GM13976 (cell line): ENCODE results near the gene NTRK2.

Experiments used
- DNase-seq: peaks from one replicate; pipeline ENCODE4 v3.0.0; 2012; ENCODE audit warnings: low spot score
- in situ Hi-C: fragments of 300-500 bp; cut with MboI; formaldehyde crosslinking; loops from one replicate; pipeline ENCODE4 v1.12.0; 2022; ENCODE audit warnings: low sequenced_read_pairs, mixed read lengths, inconsistent platforms; ENCODE audit not compliant: unreplicated experiment
- TF ChIP-seq, protein P1 (sequence below): IDR thresholded peaks from 2 replicates; pipeline ENCODE4 v1.5.1; 2012; ENCODE audit warnings: borderline replicate concordance, mild to moderate bottlenecking; ENCODE audit not compliant: insufficient read depth; ENCODE audit errors: extremely low read depth, missing control alignments, control extremely low read depth

Gene NTRK2

DNA sequence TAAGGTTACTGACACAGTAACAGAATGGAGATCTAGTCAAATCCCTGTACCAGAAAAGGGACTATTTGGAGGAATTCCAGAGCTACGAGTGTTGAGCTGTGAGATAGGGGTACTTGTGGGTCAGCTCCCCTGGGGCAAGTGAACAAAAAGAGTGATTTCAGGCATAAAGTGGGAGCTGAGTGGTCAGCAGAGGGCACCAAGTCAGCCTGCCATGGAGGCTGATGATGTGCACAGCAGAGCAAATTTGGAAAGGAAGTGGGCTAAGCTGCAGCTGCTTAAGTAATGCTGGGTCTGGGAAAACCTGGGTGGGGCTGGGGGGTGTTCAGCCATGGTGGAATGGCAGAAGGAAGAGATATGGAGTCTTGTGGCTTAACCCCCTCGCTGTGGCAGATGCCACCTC is 327.9 kb downstream of the NTRK2 start:
- DNase-seq, result no peak
- in situ Hi-C loops, result no loop called here
- TF ChIP-seq, protein P1, sequence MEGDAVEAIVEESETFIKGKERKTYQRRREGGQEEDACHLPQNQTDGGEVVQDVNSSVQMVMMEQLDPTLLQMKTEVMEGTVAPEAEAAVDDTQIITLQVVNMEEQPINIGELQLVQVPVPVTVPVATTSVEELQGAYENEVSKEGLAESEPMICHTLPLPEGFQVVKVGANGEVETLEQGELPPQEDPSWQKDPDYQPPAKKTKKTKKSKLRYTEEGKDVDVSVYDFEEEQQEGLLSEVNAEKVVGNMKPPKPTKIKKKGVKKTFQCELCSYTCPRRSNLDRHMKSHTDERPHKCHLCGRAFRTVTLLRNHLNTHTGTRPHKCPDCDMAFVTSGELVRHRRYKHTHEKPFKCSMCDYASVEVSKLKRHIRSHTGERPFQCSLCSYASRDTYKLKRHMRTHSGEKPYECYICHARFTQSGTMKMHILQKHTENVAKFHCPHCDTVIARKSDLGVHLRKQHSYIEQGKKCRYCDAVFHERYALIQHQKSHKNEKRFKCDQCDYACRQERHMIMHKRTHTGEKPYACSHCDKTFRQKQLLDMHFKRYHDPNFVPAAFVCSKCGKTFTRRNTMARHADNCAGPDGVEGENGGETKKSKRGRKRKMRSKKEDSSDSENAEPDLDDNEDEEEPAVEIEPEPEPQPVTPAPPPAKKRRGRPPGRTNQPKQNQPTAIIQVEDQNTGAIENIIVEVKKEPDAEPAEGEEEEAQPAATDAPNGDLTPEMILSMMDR, result peak; percentile 32

DNA sequence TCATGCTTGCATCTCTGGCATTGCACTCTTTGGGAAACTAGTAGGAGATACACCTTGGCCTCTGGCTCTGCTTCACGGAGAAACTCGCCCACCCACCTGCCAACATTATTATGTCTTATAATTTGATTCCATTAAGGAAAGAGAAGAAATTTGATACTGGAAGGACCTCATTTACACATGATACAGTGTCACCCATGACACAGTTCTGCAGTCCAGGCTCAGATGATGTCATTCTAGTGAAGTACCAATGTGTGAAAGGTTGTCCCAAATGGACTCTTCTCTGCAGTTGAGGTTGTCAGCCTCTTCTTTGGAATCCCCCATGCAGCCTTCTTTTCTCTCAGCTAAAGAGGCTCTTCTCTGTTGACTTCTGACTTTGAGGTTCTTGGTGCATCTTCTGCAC is 329.1 kb downstream of the NTRK2 start:
- DNase-seq, result no peak
- in situ Hi-C loops, result no loop called here
- TF ChIP-seq, protein P1, result no peak

DNA sequence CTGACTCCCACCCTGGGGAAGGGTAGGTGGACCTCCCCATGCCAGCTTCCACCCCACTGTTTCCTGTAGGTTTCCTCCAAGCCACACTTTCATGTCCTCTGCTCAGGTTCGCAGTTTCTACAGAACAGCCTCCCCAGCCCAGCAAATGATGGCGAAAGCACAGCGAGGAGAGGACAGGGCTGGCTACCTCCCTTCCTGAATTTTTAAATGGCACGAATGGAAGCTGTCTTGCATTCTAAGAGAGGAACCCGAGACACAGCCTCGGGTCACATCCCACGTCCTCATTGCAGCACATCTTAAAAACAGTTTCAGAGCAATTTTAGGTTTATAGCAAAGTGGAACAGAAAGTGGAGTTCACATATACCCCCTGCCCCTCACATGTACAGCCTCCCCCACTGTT is 330.3 kb downstream of the NTRK2 start:
- TF ChIP-seq, protein P1, result no peak
- DNase-seq, result no peak
- in situ Hi-C loops, result no loop called here

DNA sequence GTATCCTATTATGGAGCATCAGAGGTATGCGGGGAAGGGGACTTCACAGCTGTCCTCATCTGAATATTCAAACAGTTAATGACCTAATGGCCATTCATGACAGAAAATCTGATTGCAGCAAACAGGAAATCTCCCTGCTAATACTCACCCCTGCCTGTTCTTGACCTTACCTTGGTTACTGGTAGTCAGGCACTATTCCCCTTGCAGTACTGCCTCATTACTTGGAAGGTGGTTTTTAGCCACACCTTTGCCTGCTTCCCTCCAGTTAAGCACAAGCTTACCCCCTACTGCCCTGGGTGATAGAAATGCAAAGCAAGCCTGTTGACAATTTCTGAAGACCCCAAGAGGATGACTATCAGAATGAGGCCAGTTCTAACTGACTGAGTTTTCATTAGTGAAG is 332.4 kb downstream of the NTRK2 start:
- TF ChIP-seq, protein P1, result no peak
- in situ Hi-C loops, result no loop called here
- no peak for DNase-seq

DNA sequence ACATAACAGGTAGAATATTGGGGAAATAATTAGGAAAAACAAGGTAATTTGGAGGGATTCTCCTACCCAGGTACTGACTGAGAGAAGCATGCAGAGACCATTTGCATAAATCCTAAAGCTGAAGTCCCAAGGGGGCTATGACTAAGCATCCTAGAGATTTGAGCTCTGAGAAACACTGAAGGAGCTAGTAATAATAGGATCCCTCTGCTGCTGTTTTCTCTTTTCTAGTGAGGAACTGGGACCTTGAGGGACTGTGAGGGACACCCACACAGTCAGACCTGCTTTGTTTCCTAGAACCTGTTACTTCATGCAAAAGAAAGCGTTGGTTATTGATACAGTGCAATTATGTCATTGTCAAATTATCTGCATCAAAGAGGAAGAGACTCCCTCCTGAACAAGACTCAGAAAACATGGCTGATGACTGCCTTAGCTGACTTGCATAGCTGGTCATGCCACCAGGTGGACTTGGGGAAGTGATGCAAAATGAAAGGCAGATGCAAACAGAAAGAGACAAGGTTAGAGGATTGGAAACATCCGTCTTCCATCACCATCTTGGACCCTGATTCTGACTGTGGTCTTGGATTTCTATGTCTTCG is 335.4 kb downstream of the NTRK2 start:
- peak; percentile 38 for DNase-seq
- in situ Hi-C loops, result no loop called here
- TF ChIP-seq, protein P1, result no peak

DNA sequence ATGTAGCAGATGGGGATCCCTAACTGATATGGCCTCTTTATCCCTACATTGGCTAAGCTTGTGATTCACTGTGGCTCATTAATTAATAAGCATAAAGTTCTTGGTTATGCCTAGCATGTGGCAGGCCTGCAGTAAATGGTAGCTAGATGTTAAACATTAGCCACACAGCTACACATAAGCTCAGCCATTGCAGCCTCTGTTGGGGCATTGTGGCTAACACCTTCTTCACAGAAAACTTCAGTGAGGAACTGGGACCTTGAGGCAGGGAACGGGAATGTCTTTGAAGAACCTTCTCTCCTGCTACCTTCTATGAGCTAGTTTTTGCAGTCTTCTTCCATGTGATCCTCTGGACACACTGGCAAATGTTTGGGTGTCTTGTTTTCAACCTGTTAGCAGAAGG is 338.2 kb downstream of the NTRK2 start:
- in situ Hi-C loops, result no loop called here
- TF ChIP-seq, protein P1, result no peak
- no peak for DNase-seq

DNA sequence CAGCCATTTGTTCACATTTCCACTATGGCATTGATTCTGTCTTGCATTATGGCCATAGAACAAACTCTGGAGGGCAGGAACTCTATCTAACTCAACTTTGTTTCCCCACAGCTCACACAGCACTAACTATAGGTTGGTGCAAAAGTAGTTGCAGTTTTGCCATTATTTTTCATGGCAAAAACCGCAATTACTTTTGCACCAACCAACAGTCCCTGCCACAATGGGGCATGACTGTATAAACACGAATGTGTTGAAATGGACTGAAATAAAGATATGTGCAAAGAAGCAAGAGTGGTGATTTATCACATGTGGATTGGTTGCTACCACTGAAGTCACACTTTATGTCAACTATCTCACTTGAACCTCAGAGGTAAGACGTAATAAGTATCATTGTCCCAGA is 338.7 kb downstream of the NTRK2 start:
- DNase-seq, result no peak
- in situ Hi-C loops, result no loop called here
- TF ChIP-seq, protein P1, result no peak
